Keratinocyte (primary cell): ENCODE data around the gene ITPR2.

Experiments
- CTCF ChIP-seq, 3 experiments: IDR thresholded peaks in 1 of 3; conservative IDR thresholded peaks in 1 of 3; optimal IDR thresholded peaks in 1 of 3; 2 replicates in 2 of 3; 3 replicates in 1 of 3; pipeline versions ENCODE3 to v1.5.1; 2011; ENCODE audit warnings: low read length in 3 of 3, mild to moderate bottlenecking in 3 of 3, moderate library complexity in 2 of 3, control low read depth in 1 of 3, inconsistent platforms in 1 of 3; ENCODE audit not compliant: insufficient read depth in 2 of 3; ENCODE audit errors: extremely low read depth in 1 of 3
- EZH2 ChIP-seq: IDR thresholded peaks from one replicate; pipeline ENCODE4 v1.6.1; 2012; ENCODE audit warnings: inconsistent platforms, mild to moderate bottlenecking, low read length, moderate library complexity

- no peak for TF ChIP-seq CTCF (optimal IDR thresholded peaks at IDR 0.05 in 1 of 3, IDR thresholded peaks at IDR 0.05 in 1 of 3, conservative IDR thresholded peaks at IDR 0.05 in 1 of 3; ENCODE audit: extremely low read depth in 1 of 3, insufficient read depth in 2 of 3, low read length in 3 of 3)
- TF ChIP-seq EZH2 = no peak
Observed at GRCh38 chr12:26843311-26843710, 10.3 kb upstream of the ITPR2 start.
